H1 (cell line): Measurements from ENCODE around the gene RFX1. TPM values are rescaled to one million over a fixed set of nuclear protein-coding genes. Genes with fewer than 3 reads are reported as not detected.
"Not testable (repeated sequence)": the region's sequence is repeated elsewhere in the genome, so short reads cannot be mapped to it uniquely, and the experiment has no call there.

Experiments used
- CTCF ChIA-PET: fragments of 300-600 bp; sonication (Branson Sonifier 250); formaldehyde crosslinking; loops from one replicate; lab custom pipeline; 2021; ENCODE audit not compliant: partially characterized antibody; lab: Charles Lee
- POLR2A ChIA-PET: fragments of 300-600 bp; sonication (Branson Sonifier 250); formaldehyde crosslinking; loops from one replicate; lab custom pipeline; 2021; ENCODE audit warnings: inconsistent platforms; ENCODE audit not compliant: partially characterized antibody; lab: Charles Lee
- DNase-seq, 2 experiments: peaks; one replicate each; pipeline versions ENCODE4 v3.0.0 to v3.0.0-alpha.2; 2010 to 2022; ENCODE audit warnings: low spot score in 2 of 2, low read depth in 1 of 2, mixed read lengths in 1 of 2
- FAIRE-seq: peaks from 2 replicates; lab custom pipeline; 2011; peaks lifted over from hg19 to GRCh38; lab: Jason Lieb, UNC
- H2AFZ ChIP-seq: 2 replicates; pipeline ENCODE4 v1.8.1; 2012; ENCODE audit warnings: low read length, inconsistent platforms
- H2AK5ac ChIP-seq: 2 replicates; pipeline ENCODE4 v1.6.1; 2013; ENCODE audit warnings: low read depth, low read length
- H2BK120ac ChIP-seq: replicated peaks from 2 replicates; pipeline ENCODE3; 2013; ENCODE audit warnings: low read depth, low read length, inconsistent platforms
- H2BK12ac ChIP-seq: 2 replicates; pipeline ENCODE4 v1.6.1; 2013; ENCODE audit warnings: low read depth, low read length
- H2BK15ac ChIP-seq: 2 replicates; pipeline ENCODE4 v1.6.1; 2013; ENCODE audit warnings: low read length
- H2BK20ac ChIP-seq: 2 replicates; pipeline ENCODE4 v1.6.1; 2013; ENCODE audit warnings: low read length
- H2BK5ac ChIP-seq: 2 replicates; pipeline ENCODE4 v1.6.1; 2013; ENCODE audit warnings: low read depth, low read length
- H3K14ac ChIP-seq: 2 replicates; pipeline ENCODE4 v1.6.1; 2013; ENCODE audit warnings: inconsistent platforms; ENCODE audit not compliant: insufficient read length
- H3K18ac ChIP-seq: 2 replicates; pipeline ENCODE4 v1.6.1; 2013; ENCODE audit warnings: low read length; ENCODE audit errors: extremely low read depth
- H3K23ac ChIP-seq: 2 replicates; pipeline ENCODE4 v1.6.1; 2013; ENCODE audit warnings: inconsistent platforms; ENCODE audit not compliant: insufficient read length
- H3K23me2 ChIP-seq: 2 replicates; pipeline ENCODE4 v1.6.1; 2013; ENCODE audit warnings: low read depth, low read length
- H3K27ac ChIP-seq: 2 replicates; pipeline ENCODE4 v1.6.1; 2011; ENCODE audit warnings: low read depth, low read length, inconsistent platforms
- H3K27me3 ChIP-seq, 4 experiments: replicated peaks in 1 of 4; 1 replicate in 1 of 4; 2 replicates in 3 of 4; pipeline versions ENCODE4 v1.6.1 to v1.8.1; 2011 to 2013; ENCODE audit warnings: low read length in 3 of 4, mild to moderate bottlenecking in 3 of 4, inconsistent platforms in 2 of 4, mixed read lengths in 2 of 4, moderate library complexity in 1 of 4; ENCODE audit not compliant: control insufficient read depth in 3 of 4, insufficient read depth in 3 of 4; ENCODE audit errors: extremely low read depth in 1 of 4
- H3K36me3 ChIP-seq, 4 experiments: 2 replicates each; pipeline versions ENCODE4 v1.6.1 to v1.8.1; 2011 to 2013; ENCODE audit warnings: mild to moderate bottlenecking in 4 of 4, low read length in 3 of 4, moderate library complexity in 2 of 4, control low read depth in 1 of 4, inconsistent platforms in 1 of 4; ENCODE audit not compliant: insufficient read depth in 4 of 4, control insufficient read depth in 2 of 4
- H3K4ac ChIP-seq: replicated peaks from 2 replicates; pipeline ENCODE3; 2013; ENCODE audit warnings: low read length, low read depth, mixed read lengths, inconsistent platforms; ENCODE audit not compliant: insufficient read length
- H3K4me1 ChIP-seq, 4 experiments: replicated peaks in 1 of 4; 1 replicate in 1 of 4; 2 replicates in 3 of 4; pipeline versions ENCODE4 v1.6.1 to v1.8.1; 2011 to 2013; ENCODE audit warnings: low read length in 3 of 4, inconsistent platforms in 2 of 4, mixed read lengths in 1 of 4; ENCODE audit not compliant: insufficient read depth in 4 of 4, control insufficient read depth in 3 of 4
- H3K4me2 ChIP-seq, 2 experiments: 2 replicates each; pipeline versions ENCODE4 v1.6.1 to v1.8.1; 2011 to 2013; ENCODE audit warnings: low read depth in 2 of 2, low read length in 2 of 2, control low read depth in 1 of 2, inconsistent platforms in 1 of 2, mild to moderate bottlenecking in 1 of 2; ENCODE audit not compliant: insufficient read depth in 1 of 2
- H3K4me3 ChIP-seq, 4 experiments: fragments of 200-600, 300-600 bp in 1 of 4; sonication (generic), shearing (Covaris generic), sonication (Bioruptor Twin) in 1 of 4; 2 replicates each; pipeline versions ENCODE4 v1.5.1 to v1.8.1; 2011 to 2016; ENCODE audit warnings: low read length in 4 of 4, low read depth in 3 of 4, control low read depth in 2 of 4, inconsistent platforms in 2 of 4, mild to moderate bottlenecking in 2 of 4, mixed read lengths in 1 of 4, moderate library complexity in 1 of 4; ENCODE audit not compliant: insufficient read depth in 2 of 4; ENCODE audit errors: extremely low read depth in 1 of 4
- H3K56ac ChIP-seq: replicated peaks from 2 replicates; pipeline ENCODE3; 2013; ENCODE audit warnings: low read depth, mild to moderate bottlenecking, mixed read lengths, low read length, inconsistent platforms; ENCODE audit not compliant: insufficient read length
- H3K79me1 ChIP-seq: 2 replicates; pipeline ENCODE4 v1.6.1; 2013; ENCODE audit warnings: low read depth, low read length, control low read depth
- H3K79me2 ChIP-seq, 2 experiments: 2 replicates each; pipeline versions ENCODE4 v1.6.1 to v1.8.1; 2012 to 2013; ENCODE audit warnings: low read length in 2 of 2, mild to moderate bottlenecking in 2 of 2, inconsistent platforms in 1 of 2; ENCODE audit not compliant: insufficient read depth in 2 of 2, control insufficient read depth in 1 of 2
- H3K9ac ChIP-seq, 4 experiments: replicated peaks in 1 of 4; 1 replicate in 1 of 4; 2 replicates in 3 of 4; pipeline versions ENCODE4 v1.6.1 to v1.8.1; 2011 to 2013; ENCODE audit warnings: low read depth in 3 of 4, low read length in 3 of 4, control low read depth in 2 of 4, mild to moderate bottlenecking in 2 of 4, moderate library complexity in 2 of 4, inconsistent platforms in 1 of 4; ENCODE audit errors: extremely low read depth in 1 of 4
- H3K9me3 ChIP-seq, 2 experiments: 2 replicates each; pipeline versions ENCODE4 v1.6.1 to v1.8.1; 2012 to 2013; ENCODE audit warnings: mild to moderate bottlenecking in 2 of 2, moderate library complexity in 2 of 2, control low read depth in 1 of 2, inconsistent platforms in 1 of 2, low read depth in 1 of 2, low read length in 1 of 2, mixed read lengths in 1 of 2; ENCODE audit not compliant: insufficient read depth in 2 of 2
- H4K20me1 ChIP-seq, 2 experiments: replicated peaks in 1 of 2; 2 replicates each; pipeline versions ENCODE3 to v1.8.1; 2011 to 2013; ENCODE audit warnings: inconsistent platforms in 2 of 2, low read length in 2 of 2, mild to moderate bottlenecking in 1 of 2; ENCODE audit not compliant: insufficient read depth in 2 of 2, control insufficient read depth in 1 of 2
- H4K5ac ChIP-seq: 2 replicates; pipeline ENCODE4 v1.6.1; 2013; ENCODE audit warnings: low read length, low read depth, mixed read lengths, inconsistent platforms; ENCODE audit not compliant: insufficient read length
- H4K8ac ChIP-seq: 2 replicates; pipeline ENCODE4 v1.8.0; 2013; ENCODE audit warnings: mild to moderate bottlenecking, moderate library complexity, low read length, inconsistent platforms; ENCODE audit not compliant: insufficient read depth; ENCODE audit errors: extremely low read depth
- H4K91ac ChIP-seq: replicated peaks from 2 replicates; pipeline ENCODE3; 2013; ENCODE audit warnings: low read length, mixed read lengths, inconsistent platforms; ENCODE audit not compliant: insufficient read length
- WGBS, 2 experiments: shearing (Covaris generic) in 1 of 2; methylation state at CpG; one replicate each; pipeline versions ENCODE4 v1.1.6 to v1.1.7; 2013 to 2015; ENCODE audit warnings: low lambda C conversion rate in 2 of 2, mixed read lengths in 2 of 2, inconsistent platforms in 1 of 2, low coverage in 1 of 2, missing lambda C conversion rate in 1 of 2; ENCODE audit not compliant: insufficient replicate concordance in 2 of 2, insufficient coverage in 1 of 2, insufficient read length in 1 of 2; ENCODE audit errors: extremely low coverage in 1 of 2, missing lambda C conversion rate in 1 of 2; 5-methylcytosine and 5-hydroxymethylcytosine counted together
- polyA plus RNA-seq, 7 experiments: library from polyadenylated mRNA; depleted of rRNA in 3 of 7; stranded (reverse) in 5 of 7; unstranded in 2 of 7; fragments of >200 nt in 5 of 7; fragments of 200-250 nt in 2 of 7; gene quantifications; 1 replicate in 5 of 7; 2 replicates in 1 of 7; 4 replicates in 1 of 7; pipeline versions ENCODE4 v1.2.1 to v1.2.3, GENCODE V29; 2011 to 2013; ENCODE audit warnings: missing spikeins in 2 of 7, mixed read lengths in 2 of 7
- total RNA-seq: library from RNA; stranded (reverse); fragmentation: NEBNext Ultra II Directional; extraction: Animal tissue kit (Norgen Biotek cat#: 25700); gene quantifications from 2 replicates; pipeline ENCODE4 v1.2.1, GENCODE V29; 2021

Gene RFX1
- total and polyA plus RNA-seq, 2 of the 8 experiments (the other 6 are each of a cell fraction or from before 2014, with no cell fraction given), result 4.9 to 17.0 TPM

DNA sequence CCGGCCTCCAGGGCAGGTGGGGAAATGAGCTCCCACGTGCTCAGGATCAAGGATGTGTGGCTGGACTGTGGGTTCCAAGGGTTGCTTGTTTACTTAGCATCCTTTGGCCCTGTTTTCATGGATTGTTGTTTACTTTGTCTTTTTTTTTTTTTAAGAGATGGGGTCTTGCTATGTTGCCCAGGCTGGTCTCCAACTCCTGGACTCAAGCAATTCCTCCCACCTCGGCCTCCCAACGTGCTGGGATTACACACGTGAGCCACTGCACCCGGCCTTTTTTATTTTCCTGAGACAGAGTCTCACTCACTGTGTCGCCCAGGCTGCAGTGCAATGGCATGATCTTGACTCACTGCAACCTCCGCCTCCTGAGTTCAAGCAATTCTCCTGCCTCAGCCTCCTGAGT lies 38.9 kb downstream of the RFX1 start:
- H4K8ac ChIP-seq, H2BK12ac ChIP-seq, H2AK5ac ChIP-seq, H3K27me3 ChIP-seq, H4K5ac ChIP-seq, H3K4ac ChIP-seq, H2BK5ac ChIP-seq, H2AFZ ChIP-seq, H3K9me3 ChIP-seq, H3K9ac ChIP-seq, H2BK20ac ChIP-seq, H3K4me1 ChIP-seq, H3K56ac ChIP-seq, H4K91ac ChIP-seq, H3K4me2 ChIP-seq, H2BK15ac ChIP-seq, H3K23ac ChIP-seq, H3K27ac ChIP-seq, H3K18ac ChIP-seq, H4K20me1 ChIP-seq, DNase-seq, H3K14ac ChIP-seq, H3K79me2 ChIP-seq, H2BK120ac ChIP-seq, FAIRE-seq, H3K79me1 ChIP-seq, H3K4me3 ChIP-seq: not testable (repeated sequence)
- CTCF ChIA-PET, result interaction anchor here (0.7 to 0.9 kb wide), 2 partner anchors 13 to 109 kb away, joined by 3 to 5 read pairs; no protein-coding TSS in a partner anchor
- peaks cover 0 to 15% (median 8%) of the 10 kb centered on the region in 4 experiments; a peak in 5 of 8 replicates for H3K36me3 ChIP-seq
- peaks cover 10% of the 10 kb centered on the region; the same call in 1 of the 2 replicates for H3K23me2 ChIP-seq
- POLR2A ChIA-PET, result interaction anchor here (0.6 to 1.3 kb wide), 3 partner anchors 11 to 60 kb away, joined by 3 read pairs; no protein-coding TSS in a partner anchor
- WGBS, 2 experiments, result 91% methylated on average over 8 of the region's 8 CpGs; no CpG with 5 or more reads in 1 of the 2 experiments
